OCI-LY1 (cell line): ENCODE results near the gene WNT16.

Source experiments
- CTCF ChIP-seq: fragments of 200-600 bp; sonication (generic), shearing (Covaris generic); IDR thresholded peaks from 2 replicates; pipeline ENCODE4 v1.5.1; 2017; ENCODE audit warnings: mild to moderate bottlenecking, antibody characterized with exemption, low read length, moderate library complexity, mixed read lengths
- EZH2 ChIP-seq: fragments of 200-600 bp; sonication (generic), shearing (Covaris generic); IDR thresholded peaks from 2 replicates; pipeline ENCODE4 v1.8.0; 2017; ENCODE audit warnings: borderline replicate concordance, mixed run types, mild to moderate bottlenecking, antibody characterized with exemption, low read length, moderate library complexity, mixed read lengths

DNA sequence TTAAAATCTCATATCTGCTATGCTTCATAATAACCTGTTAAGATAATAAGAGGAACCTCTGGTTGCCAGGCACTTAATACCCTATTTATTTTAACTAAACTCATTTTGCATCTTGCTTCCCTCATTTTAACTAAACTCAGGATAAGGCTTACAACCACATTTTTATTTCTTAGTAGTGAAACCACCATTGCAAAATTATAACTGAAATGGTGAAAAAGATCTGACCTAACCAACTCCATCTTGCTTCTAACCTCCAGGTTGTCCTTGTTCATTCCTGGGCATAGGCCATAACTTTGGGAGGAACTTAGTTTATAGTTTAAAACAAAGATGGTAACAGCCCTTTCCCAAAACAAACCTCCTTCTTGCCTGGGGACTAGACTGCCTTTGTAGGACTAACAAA is 61.3 kb downstream of the WNT16 start:
- TF ChIP-seq CTCF: no peak
- no peak for TF ChIP-seq EZH2
